ENCODE measurements around the gene APLN. TPM values are rescaled to one million over a fixed set of nuclear protein-coding genes. Genes with fewer than 3 reads are reported as not detected.

APLN gene
- total and polyA plus RNA-seq, 9 of the 15 experiments (the other 6 are each of a cell fraction or from before 2014, with no cell fraction given) = 0.04 to 0.06 TPM; not detected in 7

DNA sequence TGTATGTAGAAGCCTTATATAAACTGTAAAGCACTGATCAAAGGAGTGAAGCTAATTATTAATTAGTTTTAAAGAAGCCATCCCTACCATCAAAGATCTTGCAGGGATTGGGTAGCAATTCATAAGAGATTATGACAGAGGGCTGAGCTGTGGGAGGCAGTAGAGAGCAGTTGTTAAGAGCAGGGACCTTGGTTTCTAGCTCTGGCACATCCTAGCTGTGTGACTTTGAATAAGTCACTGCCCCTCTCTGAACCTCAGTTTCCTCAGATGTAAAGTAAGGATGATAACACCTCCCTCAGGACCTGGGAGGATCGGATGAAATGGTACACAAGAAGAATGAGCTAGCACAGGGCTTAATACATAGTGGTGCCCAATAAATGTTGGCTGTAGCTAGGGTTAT lies 45.4 kb downstream of the APLN start (continued):
- TF ChIP-seq ARID2 (IDR thresholded peaks at IDR 0.05) (no peak), NR2F6 (CRISPR knock-in tag; IDR thresholded peaks at IDR 0.05) (no peak), SMARCA5 (IDR thresholded peaks at IDR 0.05) (0 out of 2 replicates have a peak, but pooled peaks have one; percentile 41)

DNA sequence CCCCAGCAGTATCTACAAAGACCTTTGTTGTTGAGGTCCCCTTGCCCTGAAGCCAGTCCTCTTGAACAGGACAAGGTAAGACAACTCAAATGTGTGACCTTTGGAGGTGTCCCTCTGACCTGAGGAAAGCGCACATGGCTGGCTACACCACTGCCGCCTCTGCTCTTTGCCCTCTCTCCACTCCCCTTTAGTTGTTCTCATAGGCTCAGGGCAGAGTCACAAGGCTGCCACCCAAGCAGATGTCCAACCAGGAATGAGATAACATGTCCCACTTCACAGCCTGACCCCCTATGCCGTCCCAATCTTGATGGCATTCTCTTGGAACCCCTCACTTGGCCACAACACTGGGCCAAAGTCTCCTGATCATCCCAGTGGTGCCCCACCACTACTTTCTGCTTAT lies 46.3 kb downstream of the APLN start:
- no peak for FAIRE-seq

More for the DNA sequence above, 46.3 kb downstream of the APLN start:
- Histone ChIP-seq H3K27me3 (ENCODE audit: control insufficient read depth in 2 of 2, insufficient read depth in 2 of 2, low read length in 2 of 2) (no peaks in the 10 kb centered on the region), H3K9me1 (ENCODE audit: control insufficient read depth, insufficient read depth, low read length) (peaks cover 4% of the 10 kb centered on the region), H3K27ac (ENCODE audit: extremely low read depth, low read depth, low read length) (no peak overlapping the region), H3K4me1 (replicated peaks in 1 of 2; ENCODE audit: control insufficient read depth in 2 of 2, insufficient read depth in 2 of 2, low read length in 2 of 2) (peaks cover 10 to 14% of the 10 kb centered on the region in 2 experiments; a peak in 4 of 5 replicates), H3K36me3 (ENCODE audit: control insufficient read depth, insufficient read depth, low read length) (no peaks in the 10 kb centered on the region), H3K4me3 (no peak overlapping the region), H3K9ac (ENCODE audit: insufficient read depth in 1 of 2, low read depth in 2 of 2, low read length in 2 of 2) (no peak overlapping the region), H2AFZ (ENCODE audit: low read depth, low read length) (no peak overlapping the region), H3K9me3 (replicated peaks; ENCODE audit: control insufficient read depth, insufficient read depth, low read depth, low read length) (no peaks in the 10 kb centered on the region), H4K20me1 (replicated peaks; ENCODE audit: control insufficient read depth, insufficient read depth, low read length) (no peaks in the 10 kb centered on the region), H3K4me2 (ENCODE audit: insufficient read depth, low read length) (no peak overlapping the region), H3K79me2 (ENCODE audit: control insufficient read depth, insufficient read depth, low read length) (no peaks in the 10 kb centered on the region)
- WGBS (ENCODE audit: insufficient coverage, low coverage, missing lambda C conversion rate) = 30% methylated on average over 2 of the region's 3 CpGs
- intact Hi-C loops (cut with micrococcal nuclease) (loop anchor here (5.0 kb wide), 4 partner anchors 49 to 584 kb away; no protein-coding TSS in a partner anchor), in situ Hi-C loops (cut with MboI) (loop anchor here (5.0 to 10.0 kb wide), 4 partner anchors 119 to 456 kb away; no protein-coding TSS in a partner anchor)
- no TSS peak for BruUV-seq (replicated peaks)
- ChIA-PET POLR2A (interaction anchor here (0.6 kb wide), 1 partner anchor 128 kb away, joined by 3 read pairs; no protein-coding TSS in a partner anchor), CTCF (ENCODE audit: low intra/inter-chr PET ratio) (interaction anchor here (1.4 to 3.5 kb wide), 2 partner anchors 118 kb away, joined by 4 to 31 read pairs; no protein-coding TSS in a partner anchor)
- DNase-seq (ENCODE audit: extremely low read depth in 1 of 4, low spot score in 3 of 4) (no peak), ATAC-seq (no peak)
- TF ChIP-seq SOX6 (IDR thresholded peaks at IDR 0.05) (no peak), ZKSCAN3 (CRISPR knock-in tag; IDR thresholded peaks at IDR 0.05) (no peak), PYGO2 (tag; IDR thresholded peaks at IDR 0.05) (no peak), ELF2 (CRISPR knock-in tag; IDR thresholded peaks at IDR 0.05) (no peak), DMBX1 (CRISPR knock-in tag; IDR thresholded peaks at IDR 0.05; ENCODE audit: borderline replicate concordance) (no peak), JUNB (CRISPR knock-in tag; conservative IDR thresholded peaks at IDR 0.05) (no peak), ZNF79 (CRISPR knock-in tag; IDR thresholded peaks at IDR 0.05; ENCODE audit: low read depth) (no peak), CBFB (CRISPR knock-in tag; IDR thresholded peaks at IDR 0.05) (no peak), RFX5 (IDR thresholded peaks at IDR 0.05; ENCODE audit: low read depth, low read length) (no peak)
- TF ChIP-seq, protein P1, sequence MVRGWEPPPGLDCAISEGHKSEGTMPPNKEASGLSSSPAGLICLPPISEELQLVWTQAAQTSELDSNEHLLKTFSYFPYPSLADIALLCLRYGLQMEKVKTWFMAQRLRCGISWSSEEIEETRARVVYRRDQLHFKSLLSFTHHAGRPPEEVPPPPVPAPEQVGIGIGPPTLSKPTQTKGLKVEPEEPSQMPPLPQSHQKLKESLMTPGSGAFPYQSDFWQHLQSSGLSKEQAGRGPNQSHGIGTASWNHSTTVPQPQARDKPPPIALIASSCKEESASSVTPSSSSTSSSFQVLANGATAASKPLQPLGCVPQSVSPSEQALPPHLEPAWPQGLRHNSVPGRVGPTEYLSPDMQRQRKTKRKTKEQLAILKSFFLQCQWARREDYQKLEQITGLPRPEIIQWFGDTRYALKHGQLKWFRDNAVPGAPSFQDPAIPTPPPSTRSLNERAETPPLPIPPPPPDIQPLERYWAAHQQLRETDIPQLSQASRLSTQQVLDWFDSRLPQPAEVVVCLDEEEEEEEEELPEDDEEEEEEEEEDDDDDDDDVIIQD (CRISPR knock-in tag; IDR thresholded peaks at IDR 0.05) = no peak
- TF ChIP-seq, protein P2, sequence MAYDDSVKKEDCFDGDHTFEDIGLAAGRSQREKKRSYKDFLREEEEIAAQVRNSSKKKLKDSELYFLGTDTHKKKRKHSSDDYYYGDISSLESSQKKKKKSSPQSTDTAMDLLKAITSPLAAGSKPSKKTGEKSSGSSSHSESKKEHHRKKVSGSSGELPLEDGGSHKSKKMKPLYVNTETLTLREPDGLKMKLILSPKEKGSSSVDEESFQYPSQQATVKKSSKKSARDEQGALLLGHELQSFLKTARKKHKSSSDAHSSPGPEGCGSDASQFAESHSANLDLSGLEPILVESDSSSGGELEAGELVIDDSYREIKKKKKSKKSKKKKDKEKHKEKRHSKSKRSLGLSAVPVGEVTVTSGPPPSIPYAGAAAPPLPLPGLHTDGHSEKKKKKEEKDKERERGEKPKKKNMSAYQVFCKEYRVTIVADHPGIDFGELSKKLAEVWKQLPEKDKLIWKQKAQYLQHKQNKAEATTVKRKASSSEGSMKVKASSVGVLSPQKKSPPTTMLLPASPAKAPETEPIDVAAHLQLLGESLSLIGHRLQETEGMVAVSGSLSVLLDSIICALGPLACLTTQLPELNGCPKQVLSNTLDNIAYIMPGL (CRISPR knock-in tag; IDR thresholded peaks at IDR 0.05) = no peak
- TF ChIP-seq, protein P3, sequence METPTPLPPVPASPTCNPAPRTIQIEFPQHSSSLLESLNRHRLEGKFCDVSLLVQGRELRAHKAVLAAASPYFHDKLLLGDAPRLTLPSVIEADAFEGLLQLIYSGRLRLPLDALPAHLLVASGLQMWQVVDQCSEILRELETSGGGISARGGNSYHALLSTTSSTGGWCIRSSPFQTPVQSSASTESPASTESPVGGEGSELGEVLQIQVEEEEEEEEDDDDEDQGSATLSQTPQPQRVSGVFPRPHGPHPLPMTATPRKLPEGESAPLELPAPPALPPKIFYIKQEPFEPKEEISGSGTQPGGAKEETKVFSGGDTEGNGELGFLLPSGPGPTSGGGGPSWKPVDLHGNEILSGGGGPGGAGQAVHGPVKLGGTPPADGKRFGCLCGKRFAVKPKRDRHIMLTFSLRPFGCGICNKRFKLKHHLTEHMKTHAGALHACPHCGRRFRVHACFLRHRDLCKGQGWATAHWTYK (CRISPR knock-in tag; IDR thresholded peaks at IDR 0.05) = no peak
- TF ChIP-seq, protein P4, sequence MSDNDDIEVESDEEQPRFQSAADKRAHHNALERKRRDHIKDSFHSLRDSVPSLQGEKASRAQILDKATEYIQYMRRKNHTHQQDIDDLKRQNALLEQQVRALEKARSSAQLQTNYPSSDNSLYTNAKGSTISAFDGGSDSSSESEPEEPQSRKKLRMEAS (CRISPR knock-in tag; IDR thresholded peaks at IDR 0.05) = no peak
